ENCODE measurements around the gene OPN5.

Gene OPN5

DNA sequence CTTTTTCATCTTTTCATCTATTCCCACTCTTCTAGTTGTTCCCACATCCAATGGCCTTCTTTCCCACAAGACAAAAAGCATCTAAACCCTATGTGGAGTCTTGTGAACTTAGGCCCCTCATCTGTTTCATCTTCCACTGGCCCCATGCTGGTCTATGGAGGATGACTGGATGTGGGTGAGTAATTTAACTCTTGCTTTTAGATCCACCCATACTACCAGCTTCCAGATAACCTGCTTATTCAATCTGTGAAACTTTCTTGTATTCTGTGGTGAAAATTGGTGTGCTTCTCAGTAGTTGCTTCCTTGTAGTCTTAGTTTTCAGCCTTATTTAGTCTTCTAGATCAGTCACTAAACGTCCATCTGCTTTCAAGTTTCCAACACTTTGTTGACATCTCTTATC, 64.9 kb downstream of the OPN5 start:
- Mint-ChIP-seq H3K9me3 (no peaks in the 10 kb centered on the region), H3K27me3 (ENCODE audit: low read depth) (peaks cover 6% of the 10 kb centered on the region), H3K27ac (no peak overlapping the region), H3K4me3 (no peak overlapping the region), H3K4me1 (no peaks in the 10 kb centered on the region), H3K36me3 (ENCODE audit: low read depth) (no peaks in the 10 kb centered on the region)
- TF ChIP-seq, protein P1, sequence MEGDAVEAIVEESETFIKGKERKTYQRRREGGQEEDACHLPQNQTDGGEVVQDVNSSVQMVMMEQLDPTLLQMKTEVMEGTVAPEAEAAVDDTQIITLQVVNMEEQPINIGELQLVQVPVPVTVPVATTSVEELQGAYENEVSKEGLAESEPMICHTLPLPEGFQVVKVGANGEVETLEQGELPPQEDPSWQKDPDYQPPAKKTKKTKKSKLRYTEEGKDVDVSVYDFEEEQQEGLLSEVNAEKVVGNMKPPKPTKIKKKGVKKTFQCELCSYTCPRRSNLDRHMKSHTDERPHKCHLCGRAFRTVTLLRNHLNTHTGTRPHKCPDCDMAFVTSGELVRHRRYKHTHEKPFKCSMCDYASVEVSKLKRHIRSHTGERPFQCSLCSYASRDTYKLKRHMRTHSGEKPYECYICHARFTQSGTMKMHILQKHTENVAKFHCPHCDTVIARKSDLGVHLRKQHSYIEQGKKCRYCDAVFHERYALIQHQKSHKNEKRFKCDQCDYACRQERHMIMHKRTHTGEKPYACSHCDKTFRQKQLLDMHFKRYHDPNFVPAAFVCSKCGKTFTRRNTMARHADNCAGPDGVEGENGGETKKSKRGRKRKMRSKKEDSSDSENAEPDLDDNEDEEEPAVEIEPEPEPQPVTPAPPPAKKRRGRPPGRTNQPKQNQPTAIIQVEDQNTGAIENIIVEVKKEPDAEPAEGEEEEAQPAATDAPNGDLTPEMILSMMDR (IDR thresholded peaks at IDR 0.05; ENCODE audit: unreplicated experiment in 3 of 3): no peak

DNA sequence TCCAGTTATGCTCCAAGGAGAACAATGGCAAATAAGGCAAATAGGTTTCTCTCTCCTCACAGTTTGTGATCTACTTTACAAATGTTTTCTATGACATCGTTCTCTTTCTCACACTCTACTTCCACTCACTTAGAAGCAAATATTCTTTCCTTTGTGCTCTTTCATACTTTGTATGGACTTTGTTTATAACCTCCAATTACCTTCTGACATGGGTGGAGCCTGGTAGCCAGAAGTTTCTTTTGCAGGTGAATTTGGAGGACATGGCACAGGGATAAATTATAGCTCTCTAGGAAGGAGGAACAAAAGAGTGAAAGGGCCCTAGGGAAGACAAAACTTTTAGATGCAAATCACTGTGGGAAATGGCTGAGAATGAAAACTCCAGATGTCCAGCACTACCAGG, 69.3 kb downstream of the OPN5 start:
- TF ChIP-seq, protein P1 (IDR thresholded peaks at IDR 0.05; ENCODE audit: unreplicated experiment in 3 of 3): no peak
- Mint-ChIP-seq H3K27ac (no peak overlapping the region), H3K4me3 (no peak overlapping the region), H3K9me3 (no peaks in the 10 kb centered on the region), H3K27me3 (ENCODE audit: low read depth) (peaks cover 13% of the 10 kb centered on the region), H3K4me1 (no peaks in the 10 kb centered on the region), H3K36me3 (ENCODE audit: low read depth) (no peaks in the 10 kb centered on the region)

DNA sequence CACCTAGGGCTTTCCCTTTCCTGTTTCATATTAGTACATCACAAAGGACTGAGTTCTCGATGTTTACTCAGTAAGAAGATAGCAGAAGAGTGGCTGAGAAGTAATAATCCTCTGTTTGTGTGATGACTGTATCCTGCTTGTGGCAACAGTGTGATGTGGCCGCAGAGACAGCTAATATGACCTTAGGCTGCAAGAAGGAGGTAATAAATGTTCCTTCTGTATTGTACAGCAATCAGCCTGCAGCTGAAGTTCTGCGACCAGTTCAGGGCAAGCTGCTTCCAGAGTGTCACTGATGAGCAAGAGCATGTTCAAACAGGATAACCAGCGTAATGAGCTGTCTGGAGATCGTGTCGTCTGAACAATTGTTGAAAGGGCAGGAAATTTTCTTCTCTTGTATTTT, 70.9 kb downstream of the OPN5 start:
- Mint-ChIP-seq H3K4me3 (no peak overlapping the region), H3K36me3 (ENCODE audit: low read depth) (no peaks in the 10 kb centered on the region), H3K27ac (no peak overlapping the region), H3K27me3 (ENCODE audit: low read depth) (peaks cover 7% of the 10 kb centered on the region), H3K9me3 (no peaks in the 10 kb centered on the region), H3K4me1 (no peaks in the 10 kb centered on the region)
- TF ChIP-seq, protein P1 (IDR thresholded peaks at IDR 0.05; ENCODE audit: unreplicated experiment in 3 of 3): no peak

DNA sequence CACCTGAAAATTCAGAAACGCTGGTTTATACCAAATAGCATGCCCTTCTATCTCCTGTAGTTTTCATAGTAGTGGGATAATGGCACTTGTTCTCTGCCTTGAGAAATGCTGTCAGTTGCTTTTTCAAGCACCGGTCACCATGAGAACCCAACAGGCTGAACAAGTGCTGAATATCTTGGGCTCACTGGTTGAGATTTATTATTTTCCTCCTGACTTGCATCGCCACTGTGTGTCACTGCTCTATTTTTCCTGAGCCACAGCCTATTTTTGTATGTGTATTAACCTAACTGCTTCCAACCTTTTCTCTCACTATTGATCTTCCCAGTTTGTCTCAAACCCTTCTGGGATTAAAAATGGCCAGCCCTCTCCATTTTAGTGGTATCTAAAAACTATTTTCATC, 71.9 kb downstream of the OPN5 start:
- no peak overlapping the region for H3K4me3 Mint-ChIP-seq
- H3K27me3 Mint-ChIP-seq (ENCODE audit: low read depth): peaks cover 7% of the 10 kb centered on the region
- H3K27ac Mint-ChIP-seq: no peak overlapping the region
- H3K36me3 Mint-ChIP-seq (ENCODE audit: low read depth): no peaks in the 10 kb centered on the region
- no peaks in the 10 kb centered on the region for H3K4me1 Mint-ChIP-seq
- TF ChIP-seq, protein P1 (IDR thresholded peaks at IDR 0.05; ENCODE audit: unreplicated experiment in 3 of 3): peak in 1 of 3 experiments; percentile 22
- no peaks in the 10 kb centered on the region for H3K9me3 Mint-ChIP-seq

DNA sequence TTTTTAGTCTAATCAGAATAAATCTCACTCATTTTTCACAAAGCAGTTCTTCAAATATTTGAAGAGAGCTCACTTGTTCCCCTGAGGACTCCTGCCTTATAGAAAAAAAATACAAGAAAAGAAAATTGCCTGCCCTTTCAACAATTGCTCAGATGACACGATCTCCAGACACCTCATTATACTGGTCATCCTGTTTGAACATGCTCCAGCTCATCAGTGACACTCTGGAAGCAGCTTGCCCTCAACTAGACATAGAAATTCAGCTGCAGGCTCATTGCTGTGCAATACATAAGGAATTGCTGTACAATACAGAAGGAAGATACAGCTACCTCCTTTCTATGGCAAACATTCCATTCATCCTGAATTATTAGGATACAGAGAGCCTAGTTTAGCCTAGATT, 73.1 kb downstream of the OPN5 start:
- Mint-ChIP-seq H3K9me3 (no peaks in the 10 kb centered on the region), H3K27ac (no peak overlapping the region), H3K36me3 (ENCODE audit: low read depth) (no peaks in the 10 kb centered on the region), H3K4me3 (no peak overlapping the region), H3K4me1 (no peaks in the 10 kb centered on the region), H3K27me3 (ENCODE audit: low read depth) (peaks cover 7% of the 10 kb centered on the region)
- TF ChIP-seq, protein P1 (IDR thresholded peaks at IDR 0.05; ENCODE audit: unreplicated experiment in 3 of 3): no peak

DNA sequence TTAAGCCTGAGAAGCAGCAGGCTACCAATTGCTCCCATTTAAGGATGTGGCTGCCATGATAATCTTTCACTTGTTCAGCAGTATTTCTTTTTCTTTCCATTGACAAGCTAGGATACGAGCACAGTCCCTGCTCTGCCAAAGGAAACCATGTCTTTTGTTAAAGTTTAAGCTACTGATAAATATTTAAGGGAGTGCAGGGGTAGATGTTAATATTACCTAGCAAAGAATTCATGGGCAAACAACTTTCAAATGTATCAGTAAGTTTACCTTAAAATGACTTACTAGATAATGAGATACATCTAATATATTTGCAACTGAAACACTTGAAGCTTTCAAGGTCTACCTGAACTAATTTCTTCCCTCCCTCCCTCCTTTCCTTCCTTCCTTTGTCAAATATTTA, 77.3 kb downstream of the OPN5 start:
- Mint-ChIP-seq H3K27ac (peak overlapping the region; percentile 74 to 89 (median 89)), H3K36me3 (ENCODE audit: low read depth) (no peaks in the 10 kb centered on the region), H3K27me3 (ENCODE audit: low read depth) (no peaks in the 10 kb centered on the region), H3K4me3 (no peak overlapping the region), H3K4me1 (no peaks in the 10 kb centered on the region), H3K9me3 (no peaks in the 10 kb centered on the region)
- TF ChIP-seq, protein P1 (IDR thresholded peaks at IDR 0.05; ENCODE audit: unreplicated experiment in 3 of 3): no peak
